RWPE2 (cell line): ENCODE results near the gene MAN2B2.

Experiments used
- ATAC-seq: fragments of 200-7000 bp; cut with Tn5 transposase; 3 replicates; pipeline ENCODE4 v1.9.1; 2021; ENCODE audit warnings: low read depth
- DNase-seq: peaks from one replicate; pipeline ENCODE4 v3.0.0-alpha.2; 2020; ENCODE audit warnings: low spot score
- H3K27ac ChIP-seq: fragments of 450-650 bp; 2 replicates; pipeline ENCODE4 v1.5.1; 2017; ENCODE audit warnings: mild to moderate bottlenecking; ENCODE audit not compliant: poor library complexity, severe bottlenecking
- H3K27me3 ChIP-seq: fragments of 250-450 bp; sonication (Bioruptor Pico); 2 replicates; pipeline ENCODE4 v1.5.1; 2021; ENCODE audit warnings: mild to moderate bottlenecking, moderate library complexity; ENCODE audit not compliant: insufficient read depth, poor library complexity, severe bottlenecking
- H3K36me3 ChIP-seq: fragments of 250-450 bp; sonication (Bioruptor Pico); 2 replicates; pipeline ENCODE4 v1.5.1; 2020; ENCODE audit warnings: low read depth, mild to moderate bottlenecking, moderate library complexity
- H3K4me1 ChIP-seq: fragments of 250-450 bp; sonication (Bioruptor Pico); 2 replicates; pipeline ENCODE4 v1.5.1; 2021; ENCODE audit warnings: mild to moderate bottlenecking, moderate library complexity; ENCODE audit not compliant: insufficient read depth, poor library complexity, severe bottlenecking
- H3K4me3 ChIP-seq: fragments of 250-450 bp; sonication (Bioruptor Pico); 2 replicates; pipeline ENCODE4 v1.5.1; 2021; ENCODE audit warnings: mild to moderate bottlenecking, moderate library complexity; ENCODE audit not compliant: severe bottlenecking
- H3K9me3 ChIP-seq: fragments of 250-450 bp; sonication (Bioruptor Pico); 2 replicates; pipeline ENCODE4 v1.5.1; 2021; ENCODE audit warnings: mild to moderate bottlenecking, moderate library complexity; ENCODE audit not compliant: severe bottlenecking
- TF ChIP-seq, protein P1 (sequence below): fragments of 450-650 bp; IDR thresholded peaks from one replicate; pipeline ENCODE4 v1.5.1; 2017; ENCODE audit warnings: mild to moderate bottlenecking, moderate library complexity; ENCODE audit not compliant: poor library complexity, severe bottlenecking

The MAN2B2 gene

GRCh38 chr4:6574747-6575502 lies at the start of gene MAN2B2:
Gene MAN2B2, plus strand, starts transcription at chr4:6575189. Its CDS starts 22 bp downstream, at chr4:6575211.
- peaks cover 8% of the 10 kb centered on the region for H3K36me3 ChIP-seq
- TF ChIP-seq, protein P1, sequence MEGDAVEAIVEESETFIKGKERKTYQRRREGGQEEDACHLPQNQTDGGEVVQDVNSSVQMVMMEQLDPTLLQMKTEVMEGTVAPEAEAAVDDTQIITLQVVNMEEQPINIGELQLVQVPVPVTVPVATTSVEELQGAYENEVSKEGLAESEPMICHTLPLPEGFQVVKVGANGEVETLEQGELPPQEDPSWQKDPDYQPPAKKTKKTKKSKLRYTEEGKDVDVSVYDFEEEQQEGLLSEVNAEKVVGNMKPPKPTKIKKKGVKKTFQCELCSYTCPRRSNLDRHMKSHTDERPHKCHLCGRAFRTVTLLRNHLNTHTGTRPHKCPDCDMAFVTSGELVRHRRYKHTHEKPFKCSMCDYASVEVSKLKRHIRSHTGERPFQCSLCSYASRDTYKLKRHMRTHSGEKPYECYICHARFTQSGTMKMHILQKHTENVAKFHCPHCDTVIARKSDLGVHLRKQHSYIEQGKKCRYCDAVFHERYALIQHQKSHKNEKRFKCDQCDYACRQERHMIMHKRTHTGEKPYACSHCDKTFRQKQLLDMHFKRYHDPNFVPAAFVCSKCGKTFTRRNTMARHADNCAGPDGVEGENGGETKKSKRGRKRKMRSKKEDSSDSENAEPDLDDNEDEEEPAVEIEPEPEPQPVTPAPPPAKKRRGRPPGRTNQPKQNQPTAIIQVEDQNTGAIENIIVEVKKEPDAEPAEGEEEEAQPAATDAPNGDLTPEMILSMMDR: no peak
- DNase-seq: peak; percentile 87
- H3K27ac ChIP-seq: no peak within 1 kb of the TSS
- peak; percentile 91 for ATAC-seq
- peak within 1 kb of the TSS; percentile 79 for H3K4me3 ChIP-seq
- H3K4me1 ChIP-seq: no peaks in the 10 kb centered on the region
- no peaks in the 10 kb centered on the region for H3K9me3 ChIP-seq
- no peaks in the 10 kb centered on the region for H3K27me3 ChIP-seq

DNA sequence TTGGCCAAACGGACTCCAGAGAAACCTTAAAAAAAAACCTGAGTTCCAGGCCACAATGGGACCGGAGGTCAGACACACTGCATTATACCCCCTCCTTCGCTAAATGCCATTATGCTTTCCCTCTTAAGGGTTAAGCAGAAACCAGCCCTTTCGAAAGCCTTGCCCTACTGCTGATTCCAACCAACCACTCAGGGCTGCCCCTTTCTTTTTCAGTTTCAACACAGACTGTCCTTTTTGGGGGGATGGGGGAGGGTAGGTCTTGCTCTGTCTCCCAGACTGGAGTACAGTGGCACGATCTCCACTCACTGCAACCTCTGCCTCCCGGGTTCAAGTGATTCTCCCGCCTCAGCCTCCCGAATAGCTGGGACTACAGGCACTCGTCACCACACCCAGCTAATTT lies 49.5 kb upstream of the MAN2B2 start:
- no peak overlapping the region for H3K27ac ChIP-seq
- H3K36me3 ChIP-seq: no peaks in the 10 kb centered on the region
- DNase-seq: no peak
- H3K4me3 ChIP-seq: no peak overlapping the region
- H3K9me3 ChIP-seq: no peaks in the 10 kb centered on the region
- no peak for ATAC-seq
- no peaks in the 10 kb centered on the region for H3K27me3 ChIP-seq
- TF ChIP-seq, protein P1: no peak
- H3K4me1 ChIP-seq: no peaks in the 10 kb centered on the region

DNA sequence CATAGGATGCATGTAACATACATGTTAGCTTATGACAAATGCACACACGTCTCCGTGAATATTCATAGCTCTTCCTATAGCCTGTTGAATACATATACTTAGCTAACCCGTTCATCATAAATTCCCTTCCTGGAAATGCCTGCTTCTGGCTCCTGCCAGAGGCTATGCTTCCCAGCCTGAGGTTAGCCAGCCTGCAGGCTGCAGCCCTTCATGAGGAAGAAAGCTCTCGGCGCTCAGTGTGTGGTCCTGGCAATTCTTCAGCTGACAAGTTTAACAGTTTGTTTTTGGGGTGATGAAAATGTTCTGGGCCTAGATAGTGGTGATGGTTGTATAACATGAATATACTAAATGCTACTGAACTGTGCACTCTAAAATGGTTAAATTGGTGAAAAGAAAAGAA lies 48.8 kb upstream of the MAN2B2 start:
- DNase-seq (no peak), ATAC-seq (no peak)
- H3K36me3 ChIP-seq: no peaks in the 10 kb centered on the region
- no peaks in the 10 kb centered on the region for H3K9me3 ChIP-seq
- TF ChIP-seq, protein P1: no peak
- H3K27ac ChIP-seq: no peak overlapping the region
- H3K4me1 ChIP-seq: no peaks in the 10 kb centered on the region
- H3K4me3 ChIP-seq: no peak overlapping the region
- no peaks in the 10 kb centered on the region for H3K27me3 ChIP-seq

DNA sequence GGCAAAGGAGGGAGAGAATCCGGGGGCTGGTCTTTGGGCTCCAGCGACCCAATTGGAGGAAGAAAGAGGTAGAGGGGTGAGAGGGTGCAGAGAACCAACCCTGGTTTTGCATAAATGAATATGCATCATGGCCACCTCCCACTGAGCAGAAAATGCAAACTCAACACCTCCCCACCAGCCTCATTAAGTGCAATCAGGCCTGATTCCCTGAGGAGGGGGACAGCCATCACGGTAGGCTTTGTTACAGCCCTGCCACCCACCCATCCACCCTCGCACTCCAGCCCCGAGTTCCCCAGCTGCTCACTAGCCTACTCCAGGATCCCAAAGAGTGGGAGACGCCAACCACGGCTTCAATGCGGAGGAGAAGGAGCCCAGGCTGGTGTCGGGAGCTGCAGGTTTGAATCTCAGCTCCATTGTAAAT lies 48.3 kb upstream of the MAN2B2 start:
- no peaks in the 10 kb centered on the region for H3K4me1 ChIP-seq
- H3K27ac ChIP-seq: no peak overlapping the region
- no peaks in the 10 kb centered on the region for H3K27me3 ChIP-seq
- TF ChIP-seq, protein P1: no peak
- DNase-seq (peak; percentile 31), ATAC-seq (no peak)
- no peak overlapping the region for H3K4me3 ChIP-seq
- H3K9me3 ChIP-seq: no peaks in the 10 kb centered on the region
- H3K36me3 ChIP-seq: no peaks in the 10 kb centered on the region

DNA sequence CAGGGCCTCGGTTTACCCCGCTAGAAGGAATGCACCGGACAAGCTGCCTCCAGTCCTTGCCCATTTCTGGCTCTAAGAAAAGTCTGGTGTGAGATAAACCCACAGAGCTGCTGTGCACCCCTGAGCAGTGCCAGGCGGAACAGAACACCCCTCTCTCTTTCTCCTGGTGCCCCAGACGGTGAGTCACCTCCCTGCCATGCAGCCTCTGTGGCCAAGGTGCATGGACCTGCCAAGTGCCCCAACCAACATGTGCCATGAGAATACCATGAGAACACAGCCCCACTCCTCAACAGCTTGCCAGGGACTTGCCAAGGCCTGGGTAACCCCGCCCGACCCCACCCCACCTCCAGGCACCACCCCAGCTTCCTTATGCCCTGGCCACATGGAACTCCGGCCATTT lies 47.7 kb upstream of the MAN2B2 start:
- Histone ChIP-seq H3K4me1 (no peaks in the 10 kb centered on the region), H3K9me3 (no peaks in the 10 kb centered on the region), H3K27me3 (no peaks in the 10 kb centered on the region), H3K36me3 (no peaks in the 10 kb centered on the region), H3K4me3 (no peak overlapping the region), H3K27ac (no peak overlapping the region)
- ATAC-seq (peak; percentile 38; the same call in 1 of the 3 replicates), DNase-seq (peak; percentile 41)
- TF ChIP-seq, protein P1: no peak
